ENCODE measurements around the gene EMP1.

GRCh38 chr12:13220838-13221237 is 24.3 kb downstream of the EMP1 start:
- TF ChIP-seq CTCF (IDR thresholded peaks at IDR 0.05) (no peak), POLR2A (IDR thresholded peaks at IDR 0.05) (no peak), EP300 (IDR thresholded peaks at IDR 0.05) (no peak)
